PC-3 (cell line): ENCODE measurements around the gene SOSTDC1. TPM values are rescaled to one million over a fixed set of nuclear protein-coding genes. Genes with fewer than 3 reads are reported as not detected.

Source experiments
- ATAC-seq: fragments of 200-7000 bp; cut with Tn5 transposase; 2 replicates; pipeline ENCODE4 v1.9.1; 2020; ENCODE audit warnings: mild to moderate bottlenecking, moderate library complexity
- BruUV-seq: library from RNA; stranded (reverse); fragments of 400-500 nt; replicated peaks from 2 replicates; lab custom pipeline; 2021; lab: Mats Ljungman, UMichigan
- CTCF ChIA-PET: fragments of 300-600 bp; sonication (Branson Sonifier 250); formaldehyde crosslinking; loops from one replicate; lab custom pipeline; 2022; ENCODE audit warnings: antibody characterized with exemption; lab: Charles Lee
- POLR2A ChIA-PET: fragments of 300-600 bp; sonication (Branson Sonifier 250); formaldehyde crosslinking; loops from one replicate; lab custom pipeline; 2022; ENCODE audit warnings: antibody characterized with exemption; ENCODE audit not compliant: unreplicated experiment; lab: Charles Lee
- DNase-seq: peaks from one replicate; pipeline ENCODE4 v3.0.0-alpha.2; 2015
- H2AFZ ChIP-seq: fragments of 300-600 bp; sonication (generic); 2 replicates; pipeline ENCODE4 v1.6.0; 2016; ENCODE audit warnings: antibody characterized with exemption, low read length
- H3F3A ChIP-seq: fragments of 300-600 bp; sonication (generic); one replicate; pipeline ENCODE4 v1.6.0; 2017; ENCODE audit warnings: antibody characterized with exemption, low read length, control low read depth, mild to moderate bottlenecking; ENCODE audit not compliant: unreplicated experiment
- H3K27ac ChIP-seq: fragments of 300-600 bp; sonication (generic); 2 replicates; pipeline ENCODE4 v1.5.1; 2016; ENCODE audit warnings: mild to moderate bottlenecking, low read length
- H3K27me3 ChIP-seq: fragments of 300-600 bp; sonication (generic); 2 replicates; pipeline ENCODE4 v1.6.1; 2016; ENCODE audit warnings: low read length, mixed read lengths
- H3K36me3 ChIP-seq: fragments of 300-600 bp; sonication (generic); 2 replicates; pipeline ENCODE4 v1.6.1; 2016; ENCODE audit warnings: low read depth, mixed run types, low read length, mixed read lengths
- H3K4me1 ChIP-seq: fragments of 300-600 bp; sonication (generic); 2 replicates; pipeline ENCODE4 v1.5.1; 2016; ENCODE audit warnings: low read length; ENCODE audit not compliant: insufficient read depth
- H3K4me2 ChIP-seq: fragments of 300-600 bp; sonication (generic); 2 replicates; pipeline ENCODE4 v1.6.0; 2016; ENCODE audit warnings: low read length
- H3K4me3 ChIP-seq: fragments of 300-600 bp; sonication (generic); 2 replicates; pipeline ENCODE4 v1.5.1; 2016; ENCODE audit warnings: mild to moderate bottlenecking, low read length, mixed read lengths
- H3K79me2 ChIP-seq: fragments of 300-600 bp; sonication (generic); 2 replicates; pipeline ENCODE4 v1.6.1; 2017; ENCODE audit warnings: low read length, mixed read lengths
- H3K9ac ChIP-seq: fragments of 300-600 bp; sonication (generic); 2 replicates; pipeline ENCODE4 v1.6.0; 2016; ENCODE audit warnings: mild to moderate bottlenecking, low read length
- H3K9me2 ChIP-seq: fragments of 300-600 bp; sonication (generic); replicated peaks from 2 replicates; pipeline ENCODE4 v1.6.1; 2016; ENCODE audit warnings: mixed run types, low read length, mixed read lengths
- H3K9me3 ChIP-seq: fragments of 300-600 bp; sonication (generic); 2 replicates; pipeline ENCODE4 v1.6.1; 2016; ENCODE audit warnings: low read length, mixed read lengths
- H4K20me1 ChIP-seq: fragments of 300-600 bp; sonication (generic); 2 replicates; pipeline ENCODE4 v1.6.1; 2016; ENCODE audit warnings: low read length, mixed read lengths
- CTCF ChIP-seq: fragments of 300-600 bp; sonication (generic); conservative IDR thresholded peaks from 2 replicates; pipeline ENCODE4 v1.5.1; 2017; ENCODE audit warnings: antibody characterized with exemption, low read depth, mild to moderate bottlenecking, low read length
- EZH2 ChIP-seq: fragments of 300-600 bp; sonication (generic); IDR thresholded peaks from one replicate; pipeline ENCODE4 v1.6.1; 2017; ENCODE audit warnings: antibody characterized with exemption, mild to moderate bottlenecking, low read length; ENCODE audit not compliant: unreplicated experiment
- EZH2phosphoT487 ChIP-seq: fragments of 300-600 bp; sonication (generic); IDR thresholded peaks from 2 replicates; pipeline ENCODE4 v1.6.1; 2018; ENCODE audit warnings: mild to moderate bottlenecking, antibody characterized with exemption, low read length, borderline replicate concordance
- intact Hi-C: fragments of 100-400 bp; cut with micrococcal nuclease; formaldehyde crosslinking; loops from 2 replicates; pipeline ENCODE4 v1.9.0; 2023
- total RNA-seq: library from RNA; depleted of rRNA; stranded (reverse); fragments of >200 nt; gene quantifications from 2 replicates; pipeline ENCODE4 v1.2.3, GENCODE V29; 2014

SOSTDC1 gene
- total RNA-seq, 1 experiment from 2014 or later: 0.22 TPM

- DNase-seq: no peak
- H3K36me3 ChIP-seq: no peaks in the 10 kb centered on the region
- no peaks in the 10 kb centered on the region for H3K4me1 ChIP-seq
- no peak overlapping the region for H2AFZ ChIP-seq
- no peak overlapping the region for H3K27ac ChIP-seq
- no peaks in the 10 kb centered on the region for H3K27me3 ChIP-seq
- ChIA-PET CTCF (no interaction called here), POLR2A (no interaction called here)
- TF ChIP-seq EZH2phosphoT487 (no peak), CTCF (no peak), EZH2 (no peak)
- intact Hi-C loops: loop anchor here (2.0 kb wide), 1 partner anchor 56 kb away; no protein-coding TSS in a partner anchor
- ATAC-seq: peak; percentile 55
- H3K9me2 ChIP-seq: no peaks in the 10 kb centered on the region
- no peaks in the 10 kb centered on the region for H4K20me1 ChIP-seq
- H3K9me3 ChIP-seq: no peaks in the 10 kb centered on the region
- H3K79me2 ChIP-seq: no peaks in the 10 kb centered on the region
- no peaks in the 10 kb centered on the region for H3F3A ChIP-seq
- BruUV-seq: no TSS peak
- H3K9ac ChIP-seq: no peak overlapping the region
- H3K4me3 ChIP-seq: no peak overlapping the region
- no peak overlapping the region for H3K4me2 ChIP-seq
These were observed 26.6 kb downstream of the SOSTDC1 start for GRCh38 chr7:16438988-16439387.

GRCh38 chr7:16436306-16436705 is 29.2 kb downstream of the SOSTDC1 start:
- Histone ChIP-seq H3K27ac (no peak overlapping the region), H2AFZ (no peak overlapping the region), H3K9ac (no peak overlapping the region), H3K79me2 (no peaks in the 10 kb centered on the region), H3K4me1 (no peaks in the 10 kb centered on the region), H3K27me3 (no peaks in the 10 kb centered on the region), H3K4me3 (no peak overlapping the region), H3F3A (no peaks in the 10 kb centered on the region), H3K4me2 (no peak overlapping the region), H3K9me3 (no peaks in the 10 kb centered on the region), H3K9me2 (no peaks in the 10 kb centered on the region), H4K20me1 (no peaks in the 10 kb centered on the region), H3K36me3 (no peaks in the 10 kb centered on the region)
- POLR2A ChIA-PET: no interaction called here
- DNase-seq (no peak), ATAC-seq (no peak)
- intact Hi-C loops: no loop called here
- BruUV-seq: no TSS peak
- CTCF ChIA-PET: no interaction called here
- TF ChIP-seq EZH2: no peak
- no peak for TF ChIP-seq EZH2phosphoT487
- TF ChIP-seq CTCF: no peak

- Histone ChIP-seq H3K36me3 (no peaks in the 10 kb centered on the region), H3K4me3 (no peak overlapping the region), H3K4me2 (no peak overlapping the region), H3K9me2 (no peaks in the 10 kb centered on the region), H3K4me1 (peaks cover 19% of the 10 kb centered on the region), H3K9me3 (no peaks in the 10 kb centered on the region), H3F3A (peaks cover under 1% of the 10 kb centered on the region), H2AFZ (no peak overlapping the region), H3K27ac (no peak overlapping the region), H4K20me1 (no peaks in the 10 kb centered on the region), H3K79me2 (no peaks in the 10 kb centered on the region), H3K9ac (no peak overlapping the region), H3K27me3 (no peaks in the 10 kb centered on the region)
- intact Hi-C loops: no loop called here
- no TSS peak for BruUV-seq
- ATAC-seq (no peak), DNase-seq (no peak)
- ChIA-PET CTCF (interaction anchor here (3.4 kb wide), 1 partner anchor 131 kb away, joined by 21 read pairs; no protein-coding TSS in a partner anchor), POLR2A (no interaction called here)
- TF ChIP-seq EZH2 (no peak), EZH2phosphoT487 (no peak), CTCF (no peak)
These were observed 31.9 kb downstream of the SOSTDC1 start for GRCh38 chr7:16433568-16434122.
